ENCODE data around the gene MBTPS1.

GRCh38 chr16:84088695-84089395, 27.9 kb downstream of the MBTPS1 start:
- TF ChIP-seq CTCF (conservative IDR thresholded peaks at IDR 0.05 in 1 of 2, IDR thresholded peaks at IDR 0.05 in 1 of 2; ENCODE audit: low read depth in 1 of 2, low read length in 2 of 2) (no peak), EZH2 (IDR thresholded peaks at IDR 0.05; ENCODE audit: low read length, missing control alignments) (no peak)

Data from fibroblast of lung (primary cell).